Measurements from ENCODE around the gene GNAI3.

DNA sequence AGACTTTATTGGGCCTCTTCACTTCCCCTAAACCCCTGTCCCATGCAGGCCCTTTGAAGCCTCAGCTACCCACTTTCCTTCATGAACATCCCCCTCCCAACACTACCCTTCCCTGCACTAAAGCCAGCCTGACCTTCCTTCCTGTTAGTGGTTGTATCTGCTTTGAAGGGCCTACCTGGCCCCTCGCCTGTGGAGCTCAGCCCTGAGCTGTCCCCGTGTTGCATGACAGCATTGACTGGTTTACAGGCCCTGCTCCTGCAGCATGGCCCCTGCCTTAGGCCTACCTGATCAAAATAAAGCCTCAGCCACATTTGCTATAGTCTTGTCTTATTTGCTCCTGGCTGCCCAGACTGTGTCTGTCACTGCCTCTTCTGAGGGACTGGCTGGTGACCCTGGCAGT is 113.0 kb downstream of the GNAI3 start:
- TF ChIP-seq CTCF (IDR thresholded peaks at IDR 0.05) (no peak), POLR2AphosphoS5 (IDR thresholded peaks at IDR 0.05) (no peak), POLR2A (IDR thresholded peaks at IDR 0.05) (no peak)

Data from upper lobe of left lung (tissue), 4 donors.